ENCODE data around the gene RAMP1. TPM values are rescaled to one million over a fixed set of nuclear protein-coding genes. Genes with fewer than 3 reads are reported as not detected.
A peak's percentile ranks its signal among the peaks of the same experiment; 100 is the strongest.

Gene RAMP1
- total and polyA plus RNA-seq, 9 of the 15 experiments (the other 6 are each of a cell fraction or from before 2014, with no cell fraction given): 0.72 to 0.77 TPM; not detected in 7

- TF ChIP-seq ZNF143 (CRISPR knock-in tag; IDR thresholded peaks at IDR 0.05) (no peak), KDM4B (IDR thresholded peaks at IDR 0.05; ENCODE audit: borderline replicate concordance in 2 of 2, low read depth in 1 of 2) (no peak), MECOM (CRISPR knock-in tag; IDR thresholded peaks at IDR 0.05) (no peak), SIN3B (IDR thresholded peaks at IDR 0.05; ENCODE audit: low read depth) (no peak), KDM5B (IDR thresholded peaks at IDR 0.05; ENCODE audit: insufficient replicate concordance, low read depth, low read length) (no peak), ETV5 (CRISPR knock-in tag; IDR thresholded peaks at IDR 0.05; ENCODE audit: low read depth) (no peak), ZNF316 (IDR thresholded peaks at IDR 0.05) (no peak), TEAD1 (CRISPR knock-in tag; IDR thresholded peaks at IDR 0.05) (no peak), CREB3 (tag; conservative IDR thresholded peaks at IDR 0.05; ENCODE audit: low read depth) (no peak), HDAC3 (IDR thresholded peaks at IDR 0.05; ENCODE audit: borderline replicate concordance, partially characterized antibody) (no peak), SMARCE1 (IDR thresholded peaks at IDR 0.05) (no peak), DNMT1 (IDR thresholded peaks at IDR 0.05) (no peak), MEF2A (IDR thresholded peaks at IDR 0.05; ENCODE audit: control insufficient read depth, low read depth, low read length) (no peak), KLF1 (tag; IDR thresholded peaks at IDR 0.05) (no peak), NRF1 (conservative IDR thresholded peaks at IDR 0.05 in 1 of 2, IDR thresholded peaks at IDR 0.05 in 1 of 2) (peak; percentile 32 to 41; a peak in 3 of 4 replicates), LEF1 (IDR thresholded peaks at IDR 0.05) (no peak), FIP1L1 (IDR thresholded peaks at IDR 0.05; ENCODE audit: low read depth, low read length, poor library complexity, severe bottlenecking) (no peak), THAP12 (CRISPR knock-in tag; IDR thresholded peaks at IDR 0.05) (no peak), CC2D1A (IDR thresholded peaks at IDR 0.05) (no peak), FOXA1 (IDR thresholded peaks at IDR 0.05; ENCODE audit: borderline replicate concordance) (no peak), TAF1 (IDR thresholded peaks at IDR 0.05; ENCODE audit: control insufficient read depth, extremely low read depth, insufficient read depth, low read length, severe bottlenecking) (no peak), MEF2D (tag; conservative IDR thresholded peaks at IDR 0.05; ENCODE audit: low read depth) (no peak), SP2 (IDR thresholded peaks at IDR 0.05; ENCODE audit: extremely low read depth, low read depth, low read length, poor library complexity, severe bottlenecking) (no peak), ELK1 (CRISPR knock-in tag; IDR thresholded peaks at IDR 0.05) (no peak), SRSF9 (IDR thresholded peaks at IDR 0.05; ENCODE audit: borderline replicate concordance, low read depth, low read length) (no peak), NFRKB (IDR thresholded peaks at IDR 0.05; ENCODE audit: low read depth) (no peak)
Measured at GRCh38 chr2:237923481-237924163, 64.2 kb downstream of the RAMP1 start (continued).
